Mesenchymal stem cell (in vitro differentiated cells and primary cell): ENCODE data around the gene MTFMT.
A peak's percentile ranks its signal among the peaks of the same experiment; 100 is the strongest.

ENCODE experiments used
- DNase-seq: peaks from one replicate; pipeline ENCODE4 v3.0.0-alpha.2; 2013
- H2AFZ ChIP-seq: one replicate; pipeline ENCODE4 v1.6.1; 2013; ENCODE audit warnings: low read depth, mild to moderate bottlenecking, control low read depth, inconsistent platforms, low read length, moderate library complexity
- H2AK5ac ChIP-seq: 2 replicates; pipeline ENCODE4 v1.6.1; 2013; ENCODE audit warnings: low read length, moderate library complexity, mild to moderate bottlenecking, inconsistent platforms; ENCODE audit not compliant: severe bottlenecking
- H2BK120ac ChIP-seq: one replicate; pipeline ENCODE4 v1.6.1; 2013; ENCODE audit warnings: low read depth, mild to moderate bottlenecking, inconsistent platforms, low read length, moderate library complexity
- H2BK12ac ChIP-seq, 2 experiments: one replicate each; pipeline ENCODE4 v1.6.1; 2013; ENCODE audit warnings: inconsistent platforms in 2 of 2, low read length in 2 of 2, mild to moderate bottlenecking in 2 of 2, moderate library complexity in 2 of 2, control low read depth in 1 of 2
- H2BK15ac ChIP-seq: one replicate; pipeline ENCODE4 v1.6.1; 2013; ENCODE audit warnings: mild to moderate bottlenecking, low read depth, inconsistent platforms; ENCODE audit not compliant: poor library complexity, severe bottlenecking
- H2BK5ac ChIP-seq: 2 replicates; pipeline ENCODE4 v1.6.1; 2013; ENCODE audit warnings: low read depth, mild to moderate bottlenecking, low read length, control low read depth, inconsistent platforms; ENCODE audit not compliant: poor library complexity, severe bottlenecking
- H3K14ac ChIP-seq, 2 experiments: one replicate each; pipeline ENCODE4 v1.6.1; 2013; ENCODE audit warnings: inconsistent platforms in 2 of 2, low read length in 2 of 2, control low read depth in 1 of 2, mild to moderate bottlenecking in 1 of 2, moderate library complexity in 1 of 2
- H3K18ac ChIP-seq, 2 experiments: one replicate each; pipeline ENCODE4 v1.6.1; 2013; ENCODE audit warnings: inconsistent platforms in 2 of 2, low read length in 2 of 2, control low read depth in 1 of 2, low read depth in 1 of 2, mild to moderate bottlenecking in 1 of 2
- H3K23ac ChIP-seq, 2 experiments: one replicate each; pipeline ENCODE4 v1.6.1; 2013; ENCODE audit warnings: inconsistent platforms in 2 of 2, low read length in 2 of 2, mild to moderate bottlenecking in 2 of 2, moderate library complexity in 2 of 2, control low read depth in 1 of 2
- H3K27ac ChIP-seq: 2 replicates; pipeline ENCODE4 v1.5.1; 2013; ENCODE audit warnings: mild to moderate bottlenecking, moderate library complexity, low read length, control low read depth, inconsistent platforms; ENCODE audit not compliant: poor library complexity, severe bottlenecking
- H3K27me3 ChIP-seq, 2 experiments: 2 replicates each; pipeline versions ENCODE4 v1.6.1 to v1.7.0; 2013; ENCODE audit warnings: low read length in 2 of 2, mild to moderate bottlenecking in 2 of 2, moderate library complexity in 2 of 2, control low read depth in 1 of 2, inconsistent platforms in 1 of 2; ENCODE audit not compliant: control insufficient read depth in 1 of 2, insufficient read depth in 1 of 2
- H3K36me3 ChIP-seq, 2 experiments: 2 replicates each; pipeline versions ENCODE4 v1.6.1 to v1.7.0; 2013; ENCODE audit warnings: low read length in 2 of 2, control low read depth in 1 of 2, inconsistent platforms in 1 of 2, low read depth in 1 of 2, mild to moderate bottlenecking in 1 of 2; ENCODE audit not compliant: insufficient read depth in 2 of 2, control insufficient read depth in 1 of 2
- H3K4ac ChIP-seq, 2 experiments: one replicate each; pipeline ENCODE4 v1.6.1; 2013; ENCODE audit warnings: inconsistent platforms in 2 of 2, low read length in 2 of 2, mild to moderate bottlenecking in 2 of 2, moderate library complexity in 2 of 2, control low read depth in 1 of 2, low read depth in 1 of 2
- H3K4me1 ChIP-seq: 2 replicates; pipeline ENCODE4 v1.6.1; 2013; ENCODE audit warnings: low read depth, low read length, control low read depth; ENCODE audit not compliant: control insufficient read depth, insufficient read depth
- H3K4me2 ChIP-seq: 2 replicates; pipeline ENCODE4 v1.6.1; 2013; ENCODE audit warnings: low read length, mild to moderate bottlenecking, inconsistent platforms; ENCODE audit not compliant: poor library complexity, severe bottlenecking
- H3K4me3 ChIP-seq, 2 experiments: 2 replicates each; pipeline versions ENCODE4 v1.5.1 to v1.7.0; 2013; ENCODE audit warnings: low read length in 2 of 2, mild to moderate bottlenecking in 2 of 2, control low read depth in 1 of 2, low read depth in 1 of 2; ENCODE audit not compliant: insufficient read depth in 1 of 2
- H3K79me1 ChIP-seq: replicated peaks from 2 replicates; pipeline ENCODE4 v1.6.1; 2013; ENCODE audit warnings: mild to moderate bottlenecking, control low read depth, low read length, inconsistent platforms; ENCODE audit not compliant: poor library complexity, severe bottlenecking
- H3K9ac ChIP-seq: 2 replicates; pipeline ENCODE4 v1.7.0; 2013; ENCODE audit warnings: mild to moderate bottlenecking, low read length, moderate library complexity
- H3K9me3 ChIP-seq: 2 replicates; pipeline ENCODE4 v1.7.0; 2013; ENCODE audit warnings: mild to moderate bottlenecking, low read length; ENCODE audit not compliant: control insufficient read depth
- H4K8ac ChIP-seq: one replicate; pipeline ENCODE4 v1.6.1; 2013; ENCODE audit warnings: inconsistent platforms, mild to moderate bottlenecking, low read length, moderate library complexity
- H4K91ac ChIP-seq: one replicate; pipeline ENCODE4 v1.6.1; 2013; ENCODE audit warnings: mild to moderate bottlenecking, low read length, inconsistent platforms
- WGBS: methylation state at CpG from one replicate; pipeline ENCODE4 v1.1.7; 2013; ENCODE audit warnings: mixed read lengths; 5-methylcytosine and 5-hydroxymethylcytosine counted together

MTFMT gene

GRCh38 chr15:65006876-65007275 lies 22.6 kb downstream of the MTFMT start:
- Histone ChIP-seq H3K4ac (no peak overlapping the region), H2AK5ac (no peak overlapping the region), H3K23ac (no peak overlapping the region), H3K18ac (no peak overlapping the region), H3K9me3 (no peaks in the 10 kb centered on the region), H2AFZ (no peak overlapping the region), H2BK12ac (no peak overlapping the region), H3K9ac (no peak overlapping the region), H3K27ac (no peak overlapping the region), H2BK120ac (no peak overlapping the region), H3K4me3 (no peak overlapping the region), H3K14ac (no peak overlapping the region), H2BK15ac (no peak overlapping the region), H3K4me1 (no peaks in the 10 kb centered on the region), H3K4me2 (no peak overlapping the region), H4K8ac (no peak overlapping the region), H2BK5ac (no peak overlapping the region), H3K27me3 (no peaks in the 10 kb centered on the region), H3K79me1 (no peaks in the 10 kb centered on the region), H3K36me3 (peaks cover 4 to 55% of the 10 kb centered on the region in 2 experiments), H4K91ac (no peak overlapping the region)
- DNase-seq, result peak; percentile 42
- WGBS, result 44% methylated on average over 3 of the region's 3 CpGs

DNA sequence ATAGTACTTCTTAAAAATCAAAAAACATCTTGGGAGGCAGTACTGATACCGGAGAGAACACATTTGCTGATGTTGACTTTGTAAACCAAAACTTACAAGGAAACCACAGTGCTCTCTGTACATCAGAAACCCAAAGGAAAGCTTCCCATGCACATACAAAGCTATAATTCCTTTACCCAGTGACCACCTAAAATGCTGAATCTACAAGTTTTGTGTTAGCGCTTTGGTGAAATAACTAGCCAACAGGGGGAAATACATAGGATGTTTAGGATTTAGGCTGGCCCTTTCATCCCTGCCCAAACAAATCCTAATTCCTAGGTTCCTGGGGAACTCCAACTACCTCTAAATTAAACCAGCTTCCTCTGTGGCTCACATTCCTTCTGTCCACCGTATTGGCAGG lies 24.4 kb downstream of the MTFMT start:
- 95% methylated on average over 3 of the region's 3 CpGs for WGBS
- no peak overlapping the region for H2AFZ ChIP-seq
- H3K79me1 ChIP-seq, result no peaks in the 10 kb centered on the region
- no peak overlapping the region for H2BK5ac ChIP-seq
- H2BK120ac ChIP-seq, result no peak overlapping the region
- no peak overlapping the region for H2AK5ac ChIP-seq
- H3K9me3 ChIP-seq, result no peaks in the 10 kb centered on the region
- no peak for DNase-seq
- H3K23ac ChIP-seq, result no peak overlapping the region
- H3K36me3 ChIP-seq, result peaks cover 0 to 52% of the 10 kb centered on the region in 2 experiments
- H3K27ac ChIP-seq, result no peak overlapping the region
- no peak overlapping the region for H4K8ac ChIP-seq
- H3K4me1 ChIP-seq, result no peaks in the 10 kb centered on the region
- no peak overlapping the region for H4K91ac ChIP-seq
- H2BK15ac ChIP-seq, result no peak overlapping the region
- no peak overlapping the region for H3K18ac ChIP-seq
- no peaks in the 10 kb centered on the region for H3K27me3 ChIP-seq
- H3K4me2 ChIP-seq, result no peak overlapping the region
- H2BK12ac ChIP-seq, result no peak overlapping the region
- no peak overlapping the region for H3K9ac ChIP-seq
- no peak overlapping the region for H3K4me3 ChIP-seq
- no peak overlapping the region for H3K4ac ChIP-seq
- no peak overlapping the region for H3K14ac ChIP-seq

- Histone ChIP-seq H3K14ac (no peak overlapping the region), H3K27me3 (no peaks in the 10 kb centered on the region), H3K23ac (no peak overlapping the region), H3K4ac (no peak overlapping the region), H2AK5ac (no peak overlapping the region), H2BK12ac (no peak overlapping the region), H2BK15ac (no peak overlapping the region), H3K27ac (no peak overlapping the region), H3K18ac (no peak overlapping the region), H2AFZ (no peak overlapping the region), H2BK5ac (no peak overlapping the region), H3K4me1 (no peaks in the 10 kb centered on the region), H4K8ac (no peak overlapping the region), H3K79me1 (no peaks in the 10 kb centered on the region), H3K9me3 (no peaks in the 10 kb centered on the region), H3K4me2 (no peak overlapping the region), H2BK120ac (no peak overlapping the region), H3K4me3 (no peak overlapping the region), H3K36me3 (peaks cover 0 to 17% of the 10 kb centered on the region in 2 experiments), H3K9ac (no peak overlapping the region), H4K91ac (no peak overlapping the region)
- WGBS, result 90% methylated on average over 4 of the region's 4 CpGs
- DNase-seq, result no peak
Measured at GRCh38 chr15:64997745-64998375, 31.6 kb downstream of the MTFMT start.

GRCh38 chr15:64997066-64997465 lies 32.4 kb downstream of the MTFMT start:
- no peak for DNase-seq
- no peak overlapping the region for H3K4me3 ChIP-seq
- no peaks in the 10 kb centered on the region for H3K27me3 ChIP-seq
- no peak overlapping the region for H2AFZ ChIP-seq
- H3K27ac ChIP-seq, result no peak overlapping the region
- H3K4me2 ChIP-seq, result no peak overlapping the region
- no peaks in the 10 kb centered on the region for H3K4me1 ChIP-seq
- H3K14ac ChIP-seq, result no peak overlapping the region
- H2BK5ac ChIP-seq, result no peak overlapping the region
- H2BK15ac ChIP-seq, result no peak overlapping the region
- no peak overlapping the region for H2BK12ac ChIP-seq
- H3K9me3 ChIP-seq, result no peaks in the 10 kb centered on the region
- H3K23ac ChIP-seq, result no peak overlapping the region
- H2BK120ac ChIP-seq, result no peak overlapping the region
- H4K91ac ChIP-seq, result no peak overlapping the region
- peaks cover 0 to 12% of the 10 kb centered on the region in 2 experiments for H3K36me3 ChIP-seq
- H3K18ac ChIP-seq, result no peak overlapping the region
- WGBS, result 74% methylated on average over 5 of the region's 5 CpGs
- no peak overlapping the region for H4K8ac ChIP-seq
- no peak overlapping the region for H3K9ac ChIP-seq
- H2AK5ac ChIP-seq, result no peak overlapping the region
- no peaks in the 10 kb centered on the region for H3K79me1 ChIP-seq
- H3K4ac ChIP-seq, result no peak overlapping the region
